ENCODE results near the gene SGMS1.
"Not testable (repeated sequence)": the region's sequence is repeated elsewhere in the genome, so short reads cannot be mapped to it uniquely, and the experiment has no call there.

SGMS1 gene

GRCh38 chr10:50304660-50305059 lies 319.1 kb downstream of the SGMS1 start:
- DNase-seq (ENCODE audit: low spot score): no peak

- DNase-seq (ENCODE audit: low spot score): no peak
Observed at GRCh38 chr10:50299948-50300669, 323.6 kb downstream of the SGMS1 start.

- no peak for DNase-seq (ENCODE audit: low spot score)
Observed at GRCh38 chr10:50295367-50295766, 328.4 kb downstream of the SGMS1 start.

GRCh38 chr10:50294582-50294981 lies 329.2 kb downstream of the SGMS1 start:
- no peak for DNase-seq (ENCODE audit: low spot score)

- DNase-seq (ENCODE audit: low spot score): no peak
Observed at GRCh38 chr10:50293513-50294313, 330.0 kb downstream of the SGMS1 start.

GRCh38 chr10:50291261-50291850 lies 332.4 kb downstream of the SGMS1 start:
- DNase-seq (ENCODE audit: low spot score): peak; percentile 23

- no peak for DNase-seq (ENCODE audit: low spot score)
Observed at GRCh38 chr10:50289196-50289595, 334.6 kb downstream of the SGMS1 start.

- no peak for DNase-seq (ENCODE audit: low spot score)
Observed at GRCh38 chr10:50286996-50287803, 336.6 kb downstream of the SGMS1 start.

GRCh38 chr10:50286517-50286916 lies 337.2 kb downstream of the SGMS1 start:
- DNase-seq (ENCODE audit: low spot score): peak; percentile 60

- no peak for DNase-seq (ENCODE audit: low spot score)
Observed at GRCh38 chr10:50281967-50282522, 341.7 kb downstream of the SGMS1 start.

GRCh38 chr10:50281210-50281966 lies 342.4 kb downstream of the SGMS1 start:
- DNase-seq (ENCODE audit: low spot score): no peak

GRCh38 chr10:50280049-50280841 lies 343.5 kb downstream of the SGMS1 start:
- DNase-seq (ENCODE audit: low spot score): no peak

- no peak for DNase-seq (ENCODE audit: low spot score)
Observed at GRCh38 chr10:50279489-50279888, 344.3 kb downstream of the SGMS1 start.

GRCh38 chr10:50275650-50276235 lies 348.0 kb downstream of the SGMS1 start:
- peak; percentile 24 for DNase-seq (ENCODE audit: low spot score)

- no peak for DNase-seq (ENCODE audit: low spot score)
Observed at GRCh38 chr10:50272531-50272930, 351.2 kb downstream of the SGMS1 start.

GRCh38 chr10:50271564-50272250 lies 352.0 kb downstream of the SGMS1 start:
- DNase-seq (ENCODE audit: low spot score): no peak

GRCh38 chr10:50267877-50268276 lies 355.9 kb downstream of the SGMS1 start:
- DNase-seq (ENCODE audit: low spot score): not testable (repeated sequence)

GRCh38 chr10:50262625-50263024 lies 361.1 kb downstream of the SGMS1 start:
- not testable (repeated sequence) for DNase-seq (ENCODE audit: low spot score)

- peak; percentile 11 for DNase-seq (ENCODE audit: low spot score)
Observed at GRCh38 chr10:50260791-50261281, 362.9 kb downstream of the SGMS1 start.
